ENCODE results near the gene DMTF1.
"Not testable (repeated sequence)": the region's sequence is repeated elsewhere in the genome, so short reads cannot be mapped to it uniquely, and the experiment has no call there.

The DMTF1 gene

DNA sequence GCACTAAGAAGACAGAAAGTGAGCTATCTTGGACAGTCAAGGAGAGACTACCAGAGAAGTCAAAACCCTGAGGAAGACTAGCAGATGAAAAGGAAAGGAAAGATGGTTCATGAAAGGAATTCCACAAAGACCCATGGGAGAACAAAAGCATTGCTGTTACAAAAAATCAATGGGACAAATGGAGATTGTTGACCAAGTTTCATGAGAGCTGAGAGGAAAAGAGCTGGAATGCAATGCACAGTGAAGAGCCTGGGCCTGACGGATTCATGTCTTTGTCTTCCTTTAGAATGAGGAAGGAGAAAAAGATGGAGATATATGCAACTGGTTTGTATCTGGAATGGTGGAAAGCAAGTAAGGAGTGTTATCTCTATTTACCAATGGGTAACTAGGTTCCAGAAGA, 50.0 kb downstream of the DMTF1 start:
- no peak for DNase-seq

DNA sequence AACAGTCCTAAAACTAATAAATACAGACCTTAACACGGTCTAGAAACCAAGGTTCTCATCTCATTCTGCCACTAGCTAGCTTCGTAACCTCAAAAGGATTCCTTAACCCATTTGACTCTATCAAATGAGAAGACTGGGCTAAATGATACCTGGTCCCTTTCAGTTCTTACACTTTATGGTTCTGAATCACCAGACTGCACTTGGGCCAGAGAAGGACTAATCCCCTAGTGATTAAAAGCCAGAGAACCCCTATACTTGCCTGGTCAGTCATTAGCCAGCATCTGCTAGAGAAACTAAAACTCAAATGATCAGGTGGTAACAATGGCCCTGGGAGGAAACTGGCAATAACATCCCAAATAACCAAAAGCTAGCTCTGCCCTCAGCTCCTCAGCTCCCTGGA, 50.5 kb downstream of the DMTF1 start:
- no peak for DNase-seq

DNA sequence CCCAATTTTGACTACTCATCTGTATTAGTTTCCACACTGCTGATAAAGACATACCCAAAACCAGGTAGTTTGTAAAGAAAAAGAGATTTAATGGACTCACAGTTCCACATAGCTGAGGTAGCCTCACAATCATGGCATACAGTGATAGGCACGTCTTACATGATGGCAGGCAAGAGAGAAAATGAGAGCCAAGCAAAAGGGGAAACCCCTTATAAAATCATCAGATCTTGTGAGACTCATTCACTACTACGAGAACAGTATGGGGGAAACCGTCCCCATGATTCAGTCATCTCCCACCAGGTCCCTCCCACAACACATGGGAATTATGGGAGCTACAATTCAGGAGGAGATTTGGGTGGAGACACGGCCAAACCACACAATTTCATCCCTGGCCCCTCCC, 51.7 kb downstream of the DMTF1 start:
- not testable (repeated sequence) for DNase-seq

DNA sequence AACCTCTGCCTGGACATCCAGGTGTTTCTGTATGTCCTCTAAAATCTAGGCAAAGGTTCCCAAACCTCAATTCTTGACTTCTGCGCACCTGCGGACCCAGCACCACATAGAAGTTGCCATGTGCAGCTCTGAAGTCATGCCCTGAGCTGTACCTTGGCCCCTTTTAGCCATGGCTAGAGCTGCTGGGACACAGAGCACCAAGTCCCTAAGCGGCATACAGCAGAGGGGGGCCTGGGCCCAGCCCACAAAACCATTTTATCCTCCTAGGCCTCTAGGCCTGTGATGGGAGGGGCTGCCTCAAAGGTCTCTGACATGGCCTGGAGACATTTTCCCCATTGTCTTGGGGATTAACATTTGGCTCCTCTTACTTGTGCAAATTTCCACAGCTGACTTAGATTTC, 52.7 kb downstream of the DMTF1 start:
- no peak for DNase-seq

DNA sequence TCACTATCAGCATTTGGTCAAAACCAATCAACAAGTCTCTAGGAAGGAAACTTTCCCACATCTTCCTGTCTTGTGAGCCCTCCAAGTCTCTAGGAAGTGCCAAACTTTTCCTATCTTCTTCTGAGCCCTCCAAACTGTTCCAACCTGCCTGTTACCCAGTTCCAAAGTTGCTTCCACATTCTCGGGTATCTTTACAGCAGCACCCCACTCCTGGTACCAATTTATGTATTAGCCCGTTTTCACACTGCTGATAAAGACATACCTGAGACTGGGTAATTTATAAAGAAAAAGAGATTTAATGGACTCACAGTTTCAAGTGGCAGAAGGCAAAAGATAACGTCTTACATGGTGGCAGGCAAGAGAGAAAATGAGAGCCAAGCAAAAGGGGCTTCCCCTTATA, 53.4 kb downstream of the DMTF1 start:
- not testable (repeated sequence) for DNase-seq

DNA sequence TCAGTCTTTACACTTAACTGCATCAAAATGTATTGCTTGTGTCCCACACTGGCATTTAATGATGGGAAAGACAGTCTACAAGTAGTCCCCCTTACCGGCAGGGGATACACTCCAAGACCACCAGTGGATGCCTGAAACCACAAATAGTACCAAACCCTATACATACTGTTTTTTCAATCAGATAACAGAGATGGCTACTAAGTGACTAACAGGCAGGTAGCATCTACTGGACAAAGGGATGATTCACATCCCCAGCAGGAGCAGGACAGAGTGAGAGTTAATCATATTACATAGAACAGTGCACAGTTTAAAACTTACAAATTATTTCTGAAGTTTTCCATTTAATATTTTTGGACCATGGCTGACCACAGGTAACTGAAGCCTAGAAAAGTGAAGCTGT, 54.1 kb downstream of the DMTF1 start:
- DNase-seq: no peak

DNA sequence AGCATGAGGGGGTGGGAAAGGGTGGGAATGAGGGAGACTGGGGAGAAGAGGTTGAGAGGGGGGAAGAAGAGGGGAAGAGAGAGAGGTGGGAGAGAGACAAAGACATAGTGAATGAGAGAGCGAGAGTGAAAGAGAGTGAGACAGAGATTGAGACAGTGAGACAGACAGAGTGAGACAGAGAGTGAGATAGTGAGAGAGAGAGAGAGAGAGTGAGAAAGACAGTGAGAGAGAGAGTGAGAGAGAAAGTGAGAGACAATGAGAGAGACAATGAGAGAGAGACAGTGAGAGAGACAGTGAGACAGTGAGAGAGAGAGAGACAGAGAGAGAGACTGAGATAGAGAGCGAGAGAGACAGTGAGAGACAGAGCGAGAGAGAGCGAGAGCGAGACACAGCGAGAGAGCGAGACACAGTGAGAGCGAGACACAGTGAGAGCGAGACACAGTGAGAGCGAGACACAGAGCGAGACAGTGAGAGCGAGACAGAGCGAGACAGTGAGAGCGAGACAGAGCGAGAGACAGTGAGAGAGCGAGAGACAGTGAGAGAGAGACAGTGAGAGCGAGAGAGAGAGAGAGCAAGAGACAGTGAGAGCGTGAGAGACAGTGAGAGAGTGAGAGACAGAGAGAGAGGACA, 57.2 kb downstream of the DMTF1 start:
- DNase-seq: no peak

DNA sequence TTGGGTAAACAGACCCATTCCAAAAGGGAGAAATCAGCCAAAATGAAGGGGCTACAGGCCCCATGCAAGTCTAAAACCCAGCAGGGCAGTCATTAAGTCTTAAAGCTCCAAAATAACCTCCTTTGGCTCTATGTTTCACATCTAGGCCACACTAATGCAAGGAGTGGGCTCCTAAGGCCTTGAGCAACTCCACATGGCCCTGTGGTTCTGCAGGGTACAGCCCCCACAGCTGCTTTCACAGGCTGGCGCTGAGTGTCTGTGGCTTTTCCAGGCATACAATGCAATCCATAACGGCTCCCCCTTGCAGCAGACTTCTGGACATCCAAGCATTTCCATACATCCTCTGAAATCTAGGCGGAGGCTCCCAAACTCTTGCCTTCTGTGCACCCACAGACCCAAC, 58.3 kb downstream of the DMTF1 start:
- no peak for DNase-seq

DNA sequence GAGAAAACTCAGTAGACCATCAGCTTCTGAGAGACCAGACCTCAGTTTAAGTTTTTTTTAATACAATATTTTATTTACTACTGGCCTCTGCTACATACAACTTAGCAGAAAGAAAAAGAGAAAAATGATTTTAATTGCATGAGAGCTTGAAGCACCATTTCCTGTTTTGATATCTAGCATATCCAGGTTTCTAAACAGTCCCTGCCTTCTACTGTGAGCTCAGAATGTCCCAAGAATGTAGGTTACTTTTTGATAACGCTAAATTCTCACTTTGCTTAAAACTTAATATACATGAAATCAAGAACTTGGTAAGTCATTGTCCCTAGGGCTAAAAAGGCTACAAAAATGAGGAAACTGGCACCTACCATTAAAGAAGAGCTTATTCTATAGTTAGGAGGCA, 60.2 kb downstream of the DMTF1 start:
- DNase-seq: no peak

DNA sequence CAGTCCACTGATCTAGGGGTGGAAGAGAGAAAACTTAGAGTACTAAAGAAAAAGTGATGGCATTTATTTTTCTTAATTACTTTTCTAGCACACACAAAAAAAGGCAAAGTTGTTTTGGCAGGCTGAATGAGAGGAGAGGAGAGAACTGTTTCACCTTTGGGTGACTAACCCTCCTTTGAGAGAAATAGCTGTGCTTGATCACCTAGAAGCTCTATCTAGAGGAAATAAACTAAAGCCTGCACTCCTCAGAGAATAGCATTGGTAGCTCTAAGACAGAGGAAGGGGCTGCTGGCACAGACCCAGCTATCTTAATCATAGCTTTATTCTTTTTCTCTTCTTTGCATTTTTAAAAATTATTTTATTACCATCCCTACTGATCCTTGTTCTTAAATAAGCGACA, 61.0 kb downstream of the DMTF1 start:
- DNase-seq: no peak

DNA sequence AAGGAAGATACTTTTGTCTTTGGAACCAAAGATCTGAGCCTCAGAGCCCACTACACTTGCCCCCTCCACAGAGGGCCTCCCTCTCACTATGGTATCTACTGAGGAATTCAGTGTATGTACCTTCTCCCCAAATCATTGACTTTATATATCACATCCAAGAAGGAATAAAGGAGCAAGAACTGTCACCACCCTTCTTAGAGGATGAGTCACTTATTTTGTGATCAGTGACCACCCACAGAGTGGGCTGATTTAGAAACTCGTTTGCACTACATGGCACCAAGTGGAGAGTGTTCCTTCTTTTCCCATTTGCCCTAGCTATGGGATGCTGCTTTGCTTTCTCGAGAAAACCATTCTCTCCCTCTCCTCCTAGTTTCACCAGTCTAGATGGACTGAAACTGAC, 61.6 kb downstream of the DMTF1 start:
- no peak for DNase-seq

DNA sequence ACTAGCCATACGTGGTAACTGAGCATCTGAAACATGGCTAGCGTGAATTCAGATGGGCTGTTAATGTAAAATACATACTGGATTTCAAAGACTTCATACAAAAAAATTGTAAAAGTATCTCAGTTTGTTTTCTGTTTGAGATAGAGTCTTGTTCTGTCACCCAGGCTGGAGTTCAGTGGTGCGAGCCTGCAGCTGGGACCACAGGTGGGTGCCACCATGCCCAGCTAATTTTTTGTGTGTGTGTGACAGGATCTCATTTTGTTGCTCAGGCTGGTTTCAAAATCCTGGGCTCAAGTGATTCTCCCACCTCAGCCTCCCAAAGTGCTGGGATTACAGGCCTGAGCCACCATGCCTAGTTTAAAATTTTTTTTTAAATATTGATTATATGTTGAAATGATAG, 62.8 kb downstream of the DMTF1 start:
- no peak for DNase-seq

DNA sequence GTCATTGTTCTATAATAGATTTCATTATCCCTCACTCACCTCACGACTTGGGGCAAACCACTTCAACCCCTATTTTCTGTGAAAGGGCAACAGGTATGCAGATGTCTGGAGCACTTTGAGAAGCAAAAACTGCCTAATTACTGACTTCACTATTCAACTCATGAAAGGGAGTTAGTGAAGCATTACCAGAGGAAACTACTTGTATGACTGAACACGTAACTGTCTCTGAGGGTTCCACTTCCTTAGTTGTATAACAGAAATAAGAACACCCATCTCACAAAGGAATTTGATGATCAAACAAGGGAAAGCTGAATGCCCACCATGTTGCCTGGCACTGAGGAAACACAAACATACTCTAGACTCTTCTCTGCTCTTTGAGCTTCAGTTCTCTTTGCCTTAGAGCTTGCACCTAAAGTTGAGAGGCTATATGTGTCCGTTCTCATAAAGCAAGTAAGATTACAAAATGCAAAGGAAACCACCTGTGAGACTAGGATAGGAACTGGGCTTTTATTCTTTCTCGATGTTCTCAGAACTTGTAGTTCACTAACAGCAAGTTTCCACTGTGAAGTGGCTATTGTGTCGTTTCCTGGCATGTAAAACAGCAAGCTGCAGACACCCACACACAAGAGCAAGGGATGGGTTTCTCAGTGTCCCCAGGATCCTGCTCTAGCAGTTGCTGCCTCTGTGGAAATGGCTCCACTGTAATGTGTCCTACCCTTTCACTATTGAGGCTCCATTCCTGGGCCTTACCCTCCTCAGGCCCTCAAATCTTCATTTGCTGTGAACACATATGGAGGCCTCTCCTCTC, 64.7 kb downstream of the DMTF1 start:
- DNase-seq: peak in 1 of 2 experiments; percentile 15

DNA sequence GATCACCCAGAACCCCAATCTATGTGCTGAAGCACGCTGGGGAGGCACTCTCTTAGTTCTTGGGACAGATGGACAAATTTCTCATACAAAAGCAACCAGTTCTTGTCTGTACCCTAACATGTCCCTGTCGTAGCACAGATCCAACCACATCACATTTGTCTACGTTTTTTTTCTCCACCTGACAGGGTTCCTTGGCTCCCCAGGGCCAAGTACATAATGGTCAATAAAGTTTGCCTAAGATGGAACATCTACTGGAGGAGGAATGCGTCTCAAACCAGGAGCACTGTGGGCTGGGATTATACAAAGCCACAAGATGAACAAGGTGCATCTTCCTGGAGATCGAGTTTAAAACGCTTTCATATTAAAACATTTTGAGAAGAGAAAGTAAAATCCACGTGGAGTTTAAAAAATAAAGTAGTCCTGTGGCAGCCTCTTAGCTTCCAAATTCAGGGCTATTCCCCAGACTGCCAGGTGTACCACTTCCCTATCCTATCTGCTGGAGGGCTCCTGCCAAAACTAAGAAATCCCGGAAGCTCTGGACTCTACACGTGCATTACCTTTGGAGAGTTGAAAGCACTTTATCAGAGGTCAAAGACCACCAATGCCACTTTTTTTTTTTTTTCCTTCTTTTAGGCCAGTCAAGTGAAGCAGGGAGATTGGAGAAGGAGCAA, 65.9 kb downstream of the DMTF1 start:
- no peak for DNase-seq

DNA sequence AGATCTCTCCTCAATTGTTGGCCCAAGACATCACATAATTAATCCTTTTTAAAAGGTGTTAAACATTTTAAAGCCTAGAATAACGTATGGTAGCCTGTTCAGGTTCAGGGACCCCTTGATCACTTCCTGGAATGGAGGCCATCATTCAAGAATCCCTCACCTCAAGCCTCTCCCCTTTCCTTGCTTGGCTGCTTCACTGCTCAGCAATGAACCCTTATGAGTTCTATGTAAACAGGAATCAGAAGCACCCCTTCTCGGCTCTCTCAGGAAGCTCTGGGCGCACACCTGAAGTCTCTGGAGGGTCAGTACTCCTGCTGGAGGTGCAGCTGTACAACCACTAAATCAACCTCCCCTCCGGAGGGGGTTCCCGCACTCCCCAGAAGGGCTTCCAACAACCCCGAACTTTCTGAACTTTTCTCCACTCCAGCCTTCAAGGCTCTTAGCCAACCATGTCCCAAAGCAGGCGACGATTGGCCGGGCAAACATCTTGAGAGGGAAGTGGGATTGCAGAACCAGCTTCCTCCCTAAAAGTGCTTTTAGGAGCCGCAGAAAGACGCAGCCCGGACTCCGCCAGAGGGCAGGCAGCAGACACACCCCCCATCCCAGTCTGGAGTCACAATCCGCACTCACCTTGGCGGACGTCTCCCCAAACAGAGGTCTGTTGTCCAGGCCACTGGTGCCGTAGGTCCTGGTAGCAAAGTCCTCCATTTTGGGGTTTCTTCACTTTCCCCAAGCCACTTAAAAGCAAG, 66.7 kb downstream of the DMTF1 start:
- peak; percentile 65 to 70 for DNase-seq

DNA sequence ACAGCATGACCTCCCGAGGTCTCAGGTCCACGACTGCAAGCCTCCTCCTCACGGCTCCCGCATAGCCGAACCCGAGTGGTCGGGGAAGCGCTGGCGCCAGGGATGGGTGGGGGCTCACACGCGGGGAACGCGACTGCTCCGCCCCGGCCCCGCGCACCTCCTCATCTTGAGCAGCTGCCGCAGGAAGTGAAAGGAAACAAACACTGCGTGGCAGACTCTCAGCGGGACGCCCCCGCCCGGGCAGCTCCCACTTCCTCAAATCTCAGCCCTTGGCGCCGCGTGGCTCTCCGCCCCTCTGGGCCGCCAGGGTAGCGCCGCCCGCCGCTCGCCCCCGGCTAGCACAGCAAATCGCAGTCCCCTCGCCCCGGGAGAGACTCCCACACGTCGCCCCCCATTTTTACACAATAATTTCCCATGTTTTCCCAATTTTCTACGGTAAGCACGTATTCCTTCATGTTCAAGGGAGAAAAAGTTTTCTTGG, 67.3 kb downstream of the DMTF1 start, which contains the start of gene TMEM243:
TMEM243 (minus strand) TSS at position 188 of the 481 bp plus-strand sequence. CDS start 229 bp downstream, outside the sequence.
- DNase-seq: peak; percentile 78 to 82

DNA sequence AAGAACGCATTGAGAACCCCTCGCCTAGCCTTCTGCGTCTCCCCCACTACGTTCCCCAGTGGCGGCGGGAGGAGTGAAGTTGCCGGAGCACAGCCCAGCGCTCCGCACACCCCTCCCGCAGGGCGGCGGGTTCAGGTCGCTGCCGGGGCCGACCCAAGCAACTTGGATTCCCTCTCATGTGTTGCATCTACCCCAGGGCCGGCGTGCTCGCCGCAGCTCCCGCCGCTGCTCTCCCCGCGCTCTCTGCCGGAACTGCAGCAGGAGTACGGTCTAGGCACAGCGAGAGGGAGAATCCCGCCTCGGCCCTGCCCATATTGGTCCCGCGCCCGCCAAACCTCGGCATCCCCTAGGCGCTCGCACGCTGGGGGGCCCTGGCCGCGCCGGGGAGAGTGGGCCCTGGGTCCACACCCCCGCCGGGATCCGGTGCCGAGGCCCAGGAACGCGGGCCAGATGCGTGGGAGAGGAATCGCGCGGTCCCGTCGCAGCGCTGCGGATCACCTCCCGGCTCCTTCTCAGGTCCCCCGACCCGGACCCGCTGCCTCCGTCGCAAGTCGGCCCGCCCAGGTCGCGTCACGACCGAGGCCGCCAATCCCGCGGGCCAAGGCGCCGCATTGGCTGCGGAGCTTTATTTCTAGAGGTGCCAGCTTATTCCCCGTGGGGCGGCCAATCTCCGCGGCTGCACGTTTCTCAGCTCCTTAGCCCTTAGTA, 67.9 kb downstream of the DMTF1 start:
- peak; percentile 7 for DNase-seq

DNA sequence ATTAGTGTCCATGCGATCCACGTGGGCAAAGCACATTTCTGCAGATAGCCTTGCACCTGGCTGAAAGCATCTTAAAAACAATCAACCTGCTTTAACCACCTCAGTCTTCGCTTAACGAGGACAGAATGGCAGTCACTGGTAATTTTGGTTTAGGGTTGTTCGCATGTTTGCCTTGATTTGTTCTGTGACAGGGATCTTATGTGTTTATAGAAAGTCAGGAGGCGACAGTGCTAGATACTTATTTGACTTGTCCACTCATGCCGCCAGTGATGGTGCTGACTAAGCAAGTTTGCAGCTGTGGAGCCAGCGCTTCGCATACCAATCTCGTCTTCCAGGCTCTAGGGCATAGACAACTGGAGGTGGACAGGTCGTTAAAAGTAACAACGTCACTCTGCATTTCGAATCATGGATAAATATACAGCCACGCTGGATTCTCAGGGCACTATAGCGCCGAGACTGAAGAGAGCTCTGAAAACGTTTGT, 68.5 kb downstream of the DMTF1 start:
- no peak for DNase-seq

DNA sequence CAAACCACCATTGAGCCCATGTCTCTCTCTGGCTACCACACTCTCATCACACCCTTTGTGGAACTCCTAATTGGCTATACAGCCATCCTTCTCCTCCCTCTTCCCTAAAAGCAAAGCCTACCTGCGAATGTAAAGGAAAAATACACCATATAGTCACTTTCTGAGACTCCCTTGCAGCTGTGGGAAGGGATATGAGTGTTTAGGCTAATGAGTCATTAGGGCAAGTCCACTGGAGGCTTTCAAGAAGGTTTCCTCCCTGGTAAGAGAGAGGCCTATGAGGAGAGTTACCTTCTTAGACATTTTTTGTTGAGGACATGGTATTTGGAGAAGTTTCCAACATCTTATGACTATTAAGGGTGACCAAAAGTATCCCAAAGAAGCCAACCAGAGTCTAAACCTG, 71.4 kb downstream of the DMTF1 start:
- DNase-seq: no peak

DNA sequence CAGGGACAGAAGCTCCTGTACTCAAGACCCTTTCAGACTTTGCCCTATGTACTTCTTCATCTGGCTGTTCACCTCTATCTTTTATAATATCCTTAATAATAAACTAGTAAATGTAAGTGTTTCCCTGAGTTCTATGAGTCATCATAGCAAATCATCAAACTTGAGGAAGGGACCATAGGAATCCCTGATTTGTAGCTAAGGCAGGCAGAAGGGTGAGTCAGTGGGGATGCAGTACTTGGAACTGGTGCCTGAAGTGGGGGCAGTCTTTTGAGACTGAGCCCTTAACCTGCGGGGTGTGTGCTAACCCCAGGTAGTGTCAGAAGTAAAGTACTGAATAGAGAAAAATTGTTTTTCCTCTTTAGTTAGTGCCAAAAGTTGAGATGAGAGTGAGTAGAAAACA, 73.4 kb downstream of the DMTF1 start:
- no peak for DNase-seq

DNA sequence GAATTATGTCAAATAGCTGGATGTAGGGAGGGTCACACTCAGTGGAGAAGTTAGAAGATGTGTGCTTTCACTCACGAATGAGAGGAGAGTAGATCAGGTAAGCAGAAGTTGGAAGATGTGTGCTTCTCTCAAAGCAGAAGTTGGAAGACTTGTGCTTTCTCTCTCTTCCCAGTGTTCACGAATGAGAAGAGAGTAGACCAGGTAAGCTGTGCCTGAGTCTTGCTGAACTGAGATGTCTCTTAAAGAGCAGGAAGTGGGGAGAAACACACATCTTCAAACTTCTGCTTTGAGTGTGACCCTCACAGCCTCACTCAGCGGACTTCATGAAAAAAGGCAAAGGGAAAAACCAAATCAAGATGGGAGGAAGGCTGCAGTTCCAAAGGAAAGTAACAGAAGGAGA, 74.2 kb downstream of the DMTF1 start:
- no peak for DNase-seq

DNA sequence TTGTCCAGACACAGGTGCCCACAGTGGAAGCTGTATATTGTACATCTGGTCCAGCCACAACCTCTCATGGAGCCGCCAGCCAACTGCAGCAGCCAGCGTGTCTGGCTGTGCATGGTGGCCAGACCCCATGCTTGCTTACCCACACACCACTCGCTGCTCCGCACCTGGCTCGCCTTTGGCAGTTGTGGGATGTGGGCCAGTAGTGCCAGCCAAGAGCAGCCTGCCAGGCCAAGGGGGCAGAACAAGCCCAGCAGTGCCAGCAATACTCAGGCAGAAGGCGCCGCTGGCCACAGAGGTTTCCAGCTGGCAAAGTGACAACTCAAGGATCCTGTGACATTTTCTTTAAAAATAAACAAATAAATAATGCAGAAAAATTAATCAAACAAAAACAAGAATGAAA, 79.0 kb downstream of the DMTF1 start:
- no peak for DNase-seq
